NB4 (cell line): ENCODE data around the gene SPTBN5.

ENCODE experiments used
- DNase-seq: peaks from one replicate; pipeline ENCODE4 v3.0.0; 2010; ENCODE audit warnings: low read depth
- H3K4me3 ChIP-seq: one replicate; pipeline ENCODE4 v1.5.1; 2011; ENCODE audit warnings: mild to moderate bottlenecking, low read depth, low read length, moderate library complexity
- MAX ChIP-seq: IDR thresholded peaks from 2 replicates; pipeline ENCODE4 v1.6.1; 2011; ENCODE audit warnings: low read depth, low read length
- MYC ChIP-seq: IDR thresholded peaks from 2 replicates; pipeline ENCODE4 v1.6.1; 2011; ENCODE audit warnings: low read depth, low read length
- POLR2A ChIP-seq: IDR thresholded peaks from 2 replicates; pipeline ENCODE4 v1.6.1; 2011; ENCODE audit warnings: mild to moderate bottlenecking; ENCODE audit not compliant: insufficient read length; ENCODE audit errors: extremely low read depth
- TF ChIP-seq, protein P1 (sequence below): IDR thresholded peaks from one replicate; pipeline ENCODE4 v1.5.1; 2012; ENCODE audit warnings: low read depth, low read length

SPTBN5 gene

DNA sequence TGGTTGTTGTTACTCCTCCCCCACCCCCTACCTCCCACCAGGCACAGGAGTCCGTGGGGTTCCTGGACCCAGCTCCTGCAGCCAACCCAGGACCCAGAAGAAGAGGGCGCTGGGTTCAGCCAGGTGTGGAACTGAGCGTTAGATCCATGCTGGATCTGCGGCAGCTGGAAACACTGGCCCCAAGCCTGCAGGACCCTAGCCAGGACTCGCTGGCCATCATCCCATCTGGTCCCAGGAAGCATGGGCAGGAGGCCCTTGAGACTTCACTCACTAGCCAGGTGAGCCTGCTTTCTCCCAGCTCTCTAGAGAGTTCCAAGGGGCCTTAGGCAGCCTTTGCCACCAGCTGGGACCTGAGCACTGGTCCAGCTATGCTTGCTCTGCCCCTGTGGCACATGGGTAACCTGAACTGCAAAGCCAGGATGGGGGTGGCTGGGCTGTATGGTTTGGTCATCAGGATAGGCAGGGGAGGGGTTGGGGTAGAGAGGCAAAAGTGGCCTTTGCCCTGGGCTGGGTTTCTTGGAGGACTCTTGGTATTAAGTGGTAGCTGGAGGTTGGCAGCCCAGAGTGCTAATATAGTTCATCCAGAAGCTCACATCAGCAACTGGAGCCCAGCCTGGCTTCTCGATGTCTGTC is 72.9 kb downstream of the SPTBN5 start:
- no peak overlapping the region for H3K4me3 ChIP-seq
- no peak for DNase-seq
- TF ChIP-seq MYC (no peak), POLR2A (no peak), MAX (no peak)
- TF ChIP-seq, protein P1, sequence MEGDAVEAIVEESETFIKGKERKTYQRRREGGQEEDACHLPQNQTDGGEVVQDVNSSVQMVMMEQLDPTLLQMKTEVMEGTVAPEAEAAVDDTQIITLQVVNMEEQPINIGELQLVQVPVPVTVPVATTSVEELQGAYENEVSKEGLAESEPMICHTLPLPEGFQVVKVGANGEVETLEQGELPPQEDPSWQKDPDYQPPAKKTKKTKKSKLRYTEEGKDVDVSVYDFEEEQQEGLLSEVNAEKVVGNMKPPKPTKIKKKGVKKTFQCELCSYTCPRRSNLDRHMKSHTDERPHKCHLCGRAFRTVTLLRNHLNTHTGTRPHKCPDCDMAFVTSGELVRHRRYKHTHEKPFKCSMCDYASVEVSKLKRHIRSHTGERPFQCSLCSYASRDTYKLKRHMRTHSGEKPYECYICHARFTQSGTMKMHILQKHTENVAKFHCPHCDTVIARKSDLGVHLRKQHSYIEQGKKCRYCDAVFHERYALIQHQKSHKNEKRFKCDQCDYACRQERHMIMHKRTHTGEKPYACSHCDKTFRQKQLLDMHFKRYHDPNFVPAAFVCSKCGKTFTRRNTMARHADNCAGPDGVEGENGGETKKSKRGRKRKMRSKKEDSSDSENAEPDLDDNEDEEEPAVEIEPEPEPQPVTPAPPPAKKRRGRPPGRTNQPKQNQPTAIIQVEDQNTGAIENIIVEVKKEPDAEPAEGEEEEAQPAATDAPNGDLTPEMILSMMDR, result no peak

GRCh38 chr15:41819455-41820050 is 74.3 kb downstream of the SPTBN5 start:
- DNase-seq, result peak; percentile 32
- TF ChIP-seq, protein P1, result no peak
- no peak for TF ChIP-seq MAX
- no peak for TF ChIP-seq POLR2A
- TF ChIP-seq MYC, result no peak
- no peak overlapping the region for H3K4me3 ChIP-seq

DNA sequence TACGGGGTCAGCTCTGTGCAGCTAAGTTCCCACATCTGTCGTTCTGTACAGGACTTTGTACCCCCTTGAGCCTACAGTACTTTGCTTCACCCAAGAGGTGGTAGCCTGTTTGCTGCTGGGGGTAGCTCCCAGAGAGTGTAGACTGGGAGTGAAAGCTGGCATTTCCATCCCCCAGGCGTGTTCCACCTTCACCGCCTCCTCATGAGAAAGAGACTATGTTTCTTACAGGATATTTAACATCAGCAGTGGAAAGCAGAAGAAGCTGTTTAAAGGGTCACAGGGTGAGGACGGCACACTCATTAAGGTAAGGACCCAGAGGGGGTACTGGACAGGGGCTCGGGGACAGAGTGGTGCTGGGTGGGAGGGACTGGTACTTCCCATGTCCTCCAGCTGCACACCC is 76.1 kb downstream of the SPTBN5 start:
- no peak overlapping the region for H3K4me3 ChIP-seq
- no peak for DNase-seq
- TF ChIP-seq POLR2A (no peak), MAX (no peak), MYC (no peak)
- TF ChIP-seq, protein P1, result no peak

DNA sequence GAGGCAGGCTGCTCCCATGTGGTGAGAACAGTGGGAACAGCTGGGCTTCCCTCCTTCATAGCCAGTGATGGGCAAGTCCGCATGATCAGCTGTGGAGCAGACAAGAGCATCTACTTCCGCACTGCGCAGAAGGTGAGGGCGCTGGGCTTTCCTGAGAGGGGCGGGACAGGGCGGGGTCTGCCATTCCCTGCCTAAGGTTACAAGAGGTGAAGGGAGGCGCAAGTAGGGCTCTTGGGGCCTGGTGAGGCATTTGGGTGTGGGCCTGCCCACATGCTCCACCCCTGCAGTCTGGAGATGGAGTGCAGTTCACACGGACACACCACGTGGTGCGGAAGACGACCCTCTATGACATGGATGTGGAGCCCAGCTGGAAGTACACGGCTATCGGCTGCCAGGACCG is 76.5 kb downstream of the SPTBN5 start:
- TF ChIP-seq, protein P1, result no peak

DNA sequence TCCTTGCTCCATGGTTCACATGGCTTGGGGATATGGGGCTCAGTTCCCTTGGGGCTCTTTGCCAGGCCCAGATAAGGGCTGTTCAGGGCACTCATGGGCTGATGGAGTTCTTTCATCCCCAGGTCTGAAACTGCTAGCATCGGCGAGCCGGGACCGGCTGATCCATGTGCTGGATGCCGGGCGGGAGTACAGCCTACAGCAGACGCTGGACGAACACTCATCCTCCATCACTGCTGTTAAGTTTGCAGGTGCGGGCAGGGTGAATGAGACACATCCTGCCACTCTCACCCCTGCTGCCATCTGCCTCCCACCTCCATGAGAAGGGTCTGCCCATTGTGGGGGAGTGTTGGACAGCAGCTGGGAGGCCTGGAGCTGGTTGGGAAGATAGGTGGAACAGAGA is 77.1 kb downstream of the SPTBN5 start:
- H3K4me3 ChIP-seq, result no peak overlapping the region
- no peak for DNase-seq
- TF ChIP-seq, protein P1, result no peak
- TF ChIP-seq POLR2A (no peak), MAX (no peak), MYC (no peak)

More for the DNA sequence above, 76.5 kb downstream of the SPTBN5 start:
- no peak overlapping the region for H3K4me3 ChIP-seq
- DNase-seq, result no peak

DNA sequence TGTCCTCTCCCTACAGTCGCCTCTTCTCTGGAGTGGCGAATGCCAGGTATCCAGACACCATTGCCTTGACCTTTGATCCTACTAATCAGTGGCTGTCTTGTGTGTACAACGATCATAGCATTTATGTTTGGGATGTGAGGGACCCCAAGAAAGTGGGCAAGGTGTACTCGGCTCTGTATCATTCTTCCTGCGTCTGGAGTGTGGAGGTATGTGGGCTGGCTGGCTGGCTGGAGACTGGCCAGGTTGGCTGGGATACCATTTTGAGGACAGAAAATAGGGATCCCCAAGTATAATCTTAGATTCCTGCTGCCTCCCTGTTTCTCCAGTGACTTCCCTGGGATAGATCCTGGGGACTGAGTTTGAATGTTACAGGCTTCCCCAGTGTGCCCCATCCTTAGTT is 79.3 kb downstream of the SPTBN5 start:
- DNase-seq, result no peak
- no peak for TF ChIP-seq POLR2A
- TF ChIP-seq, protein P1, result no peak
- TF ChIP-seq MYC, result no peak
- H3K4me3 ChIP-seq, result no peak overlapping the region
